HG02943 (cell line): Measurements from ENCODE around the gene MAP3K20.
"Not testable (repeated sequence)": the region's sequence is repeated elsewhere in the genome, so short reads cannot be mapped to it uniquely, and the experiment has no call there.

Experiments
- ATAC-seq: cut with Tn5 transposase; IDR thresholded peaks from one replicate; pipeline ENCODE4 v1.9.1; 2021; ENCODE audit warnings: mild to moderate bottlenecking, low read depth, moderate library complexity; ENCODE audit not compliant: unreplicated experiment

MAP3K20 gene

GRCh38 chr2:173299764-173300163, 224.1 kb downstream of the MAP3K20 start:
- no peak for ATAC-seq

- no peak for ATAC-seq
Observed at GRCh38 chr2:173300458-173300857, 224.8 kb downstream of the MAP3K20 start.

- ATAC-seq: not testable (repeated sequence)
Observed at GRCh38 chr2:173301549-173301948, 225.9 kb downstream of the MAP3K20 start.

GRCh38 chr2:173305303-173305702, 229.7 kb downstream of the MAP3K20 start:
- no peak for ATAC-seq

GRCh38 chr2:173307293-173307692, 231.6 kb downstream of the MAP3K20 start:
- no peak for ATAC-seq

GRCh38 chr2:173309370-173309769, 233.7 kb downstream of the MAP3K20 start:
- ATAC-seq: not testable (repeated sequence)

- no peak for ATAC-seq
Observed at GRCh38 chr2:173311844-173312606, 236.4 kb downstream of the MAP3K20 start.
